ENCODE results near the gene CHST8.

The CHST8 gene

DNA sequence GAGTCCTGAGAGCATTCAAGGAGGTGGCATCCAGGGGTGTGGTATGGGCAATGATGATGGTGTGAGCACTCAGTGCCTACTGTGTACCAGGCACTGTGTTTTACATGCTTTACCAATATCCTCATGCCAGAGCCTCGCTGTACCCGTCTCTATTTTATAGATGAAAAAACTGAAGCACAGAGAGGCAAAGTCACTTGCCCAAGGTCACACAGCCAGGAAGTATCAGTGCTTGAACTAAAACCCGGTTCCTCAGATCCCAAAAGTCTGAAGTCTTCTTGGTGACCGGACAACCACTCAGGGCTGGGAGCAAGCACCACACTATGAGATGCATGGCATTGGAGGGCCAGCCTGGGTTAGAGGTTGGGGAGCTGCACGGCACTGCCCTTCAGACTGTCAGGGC, 84.1 kb downstream of the CHST8 start:
- in situ Hi-C loops (cut with HindIII; ENCODE audit: low sequenced_read_pairs): no loop called here

DNA sequence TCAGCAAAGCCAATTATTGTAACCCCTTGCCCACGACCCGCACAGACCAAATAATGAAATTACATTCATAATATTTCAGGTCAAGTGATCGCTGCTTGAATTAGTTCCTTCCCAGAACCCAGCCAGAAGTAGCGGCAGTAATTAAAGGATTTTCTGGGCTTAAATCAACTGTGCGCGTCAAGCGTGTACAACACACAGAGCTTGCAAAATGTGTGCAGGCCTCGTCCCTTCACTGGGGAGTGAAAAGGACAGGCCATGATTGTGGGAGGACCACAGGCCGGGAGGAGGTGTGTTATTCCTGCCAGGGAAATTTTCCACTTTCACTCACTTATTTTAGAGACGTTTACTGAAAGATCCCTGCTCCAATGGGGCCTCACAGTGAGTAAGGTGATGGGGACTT, 84.9 kb downstream of the CHST8 start:
- in situ Hi-C loops (cut with HindIII; ENCODE audit: low sequenced_read_pairs): no loop called here

DNA sequence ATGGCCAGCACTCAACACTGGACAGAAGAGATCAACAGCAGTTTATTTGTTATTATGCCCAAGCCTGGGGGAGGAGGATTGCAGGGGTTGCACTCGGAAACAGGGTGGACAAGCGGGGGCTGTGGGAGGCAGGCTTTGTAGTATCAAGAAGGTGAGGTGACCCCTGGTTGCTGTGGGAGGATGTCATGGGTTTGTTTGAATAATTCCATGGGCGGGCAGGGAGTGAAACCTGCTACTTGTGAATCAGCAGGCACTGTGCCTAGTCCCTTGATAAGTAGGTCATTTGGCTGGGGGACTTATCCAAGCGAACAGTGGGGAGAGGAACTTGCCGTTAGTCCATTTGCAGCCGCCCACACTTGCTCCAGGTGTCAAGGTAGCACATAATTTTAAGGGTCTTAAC, 90.5 kb downstream of the CHST8 start:
- in situ Hi-C loops (cut with HindIII; ENCODE audit: low sequenced_read_pairs): no loop called here

GRCh38 chr19:33713194-33713593, 91.4 kb downstream of the CHST8 start:
- in situ Hi-C loops (cut with HindIII; ENCODE audit: low sequenced_read_pairs): no loop called here

GRCh38 chr19:33714149-33714548, 92.4 kb downstream of the CHST8 start:
- in situ Hi-C loops (cut with HindIII; ENCODE audit: low sequenced_read_pairs): no loop called here

DNA sequence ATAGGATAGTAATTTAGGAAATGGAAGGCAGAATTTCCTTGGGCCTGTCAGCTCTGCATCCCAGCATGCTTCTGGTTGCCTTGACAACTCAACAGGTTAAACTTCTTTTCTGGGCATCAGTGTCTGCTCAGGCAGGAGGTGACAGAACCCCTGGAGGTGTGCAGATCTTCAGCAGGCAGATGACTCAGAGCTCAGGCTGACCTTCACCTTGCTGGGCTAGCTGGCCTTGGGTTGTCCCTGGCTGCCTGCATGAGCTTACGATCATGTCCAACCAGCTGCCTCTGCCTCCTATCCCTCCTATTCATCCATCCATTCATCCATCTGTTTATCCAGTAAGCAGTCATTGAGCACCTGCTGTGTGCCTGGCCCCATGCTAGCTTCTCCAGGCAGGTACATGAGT, 93.7 kb downstream of the CHST8 start:
- in situ Hi-C loops (cut with HindIII; ENCODE audit: low sequenced_read_pairs): no loop called here

DNA sequence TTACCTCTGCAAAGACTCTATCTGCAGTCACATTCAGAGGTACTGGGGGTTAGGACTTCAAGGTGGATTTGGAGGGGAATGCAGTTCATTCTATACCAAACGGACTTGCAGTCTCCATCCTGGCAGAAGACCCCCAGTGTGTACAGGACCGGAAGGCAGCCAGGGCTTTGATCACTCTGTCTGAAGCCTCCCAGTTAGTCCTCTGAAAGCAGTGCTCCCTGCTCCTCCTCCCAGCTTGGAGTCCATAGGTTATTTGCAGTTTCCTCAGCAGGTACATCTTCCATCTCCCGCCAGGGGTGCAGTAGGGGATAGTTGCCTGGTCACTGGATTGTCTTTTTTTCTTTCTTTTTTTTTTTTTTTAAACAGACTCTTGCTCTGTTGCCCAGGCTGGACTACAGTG, 96.1 kb downstream of the CHST8 start:
- in situ Hi-C loops (cut with HindIII; ENCODE audit: low sequenced_read_pairs): no loop called here

GRCh38 chr19:33718651-33719254, 97.0 kb downstream of the CHST8 start:
- in situ Hi-C loops (cut with HindIII; ENCODE audit: low sequenced_read_pairs): no loop called here

- in situ Hi-C loops (cut with HindIII; ENCODE audit: low sequenced_read_pairs): loop anchor here (5.0 to 10.0 kb wide), 3 partner anchors 82 to 555 kb away; no protein-coding TSS in a partner anchor
Observed at GRCh38 chr19:33719366-33720154, 97.8 kb downstream of the CHST8 start.

GRCh38 chr19:33720155-33720493, 98.4 kb downstream of the CHST8 start:
- in situ Hi-C loops (cut with HindIII; ENCODE audit: low sequenced_read_pairs): loop anchor here (5.0 to 10.0 kb wide), 3 partner anchors 83 to 555 kb away; no protein-coding TSS in a partner anchor

GRCh38 chr19:33720691-33721682, 99.2 kb downstream of the CHST8 start:
- in situ Hi-C loops (cut with HindIII; ENCODE audit: low sequenced_read_pairs): loop anchor here (5.0 to 10.0 kb wide), 3 partner anchors 84 to 556 kb away; no protein-coding TSS in a partner anchor

- in situ Hi-C loops (cut with HindIII; ENCODE audit: low sequenced_read_pairs): loop anchor here (5.0 to 10.0 kb wide), 3 partner anchors 85 to 557 kb away; no protein-coding TSS in a partner anchor
Observed at GRCh38 chr19:33721735-33722297, 100.1 kb downstream of the CHST8 start.

DNA sequence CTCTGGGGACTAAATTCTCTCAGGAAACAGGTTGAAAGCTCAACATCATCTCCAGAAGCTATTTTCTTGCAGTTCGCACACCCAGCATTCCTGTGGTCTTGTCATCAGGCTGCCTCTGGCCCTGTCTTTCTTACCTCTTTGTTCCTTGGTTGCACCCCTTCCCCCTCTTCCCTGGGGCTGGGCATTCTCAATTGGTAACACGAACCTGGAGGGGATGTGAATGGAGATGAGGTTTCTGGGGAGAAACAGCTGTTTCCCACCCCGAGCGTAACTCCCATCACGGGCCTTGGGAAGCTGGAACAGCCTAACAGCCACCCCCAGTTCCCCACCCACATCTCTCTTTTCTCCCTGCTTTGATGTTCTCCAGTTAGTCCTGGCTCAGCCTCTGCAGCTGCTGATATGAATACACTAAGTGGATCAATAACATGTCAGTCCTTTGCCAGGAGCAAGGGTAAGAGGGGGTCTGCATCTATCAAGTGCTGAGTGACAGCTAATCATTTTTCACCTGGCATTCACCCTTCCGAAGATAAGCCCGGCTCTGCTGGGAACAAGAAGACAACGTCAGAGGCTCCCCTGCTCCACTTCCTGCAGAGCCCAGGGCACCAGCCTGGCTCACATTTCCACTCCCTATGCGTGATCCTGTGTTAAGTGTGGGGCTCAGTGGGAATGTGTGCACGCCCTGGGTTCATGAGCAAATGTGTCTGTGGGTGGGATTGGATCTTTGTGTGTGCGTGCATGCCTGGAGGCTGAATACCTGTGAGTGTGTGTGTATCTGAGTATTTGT, 100.9 kb downstream of the CHST8 start:
- in situ Hi-C loops (cut with HindIII; ENCODE audit: low sequenced_read_pairs): loop anchor here (5.0 to 10.0 kb wide), 3 partner anchors 85 to 558 kb away; no protein-coding TSS in a partner anchor

- in situ Hi-C loops (cut with HindIII; ENCODE audit: low sequenced_read_pairs): loop anchor here (5.0 to 10.0 kb wide), 3 partner anchors 86 to 559 kb away; no protein-coding TSS in a partner anchor
Observed at GRCh38 chr19:33723512-33723911, 101.8 kb downstream of the CHST8 start.

DNA sequence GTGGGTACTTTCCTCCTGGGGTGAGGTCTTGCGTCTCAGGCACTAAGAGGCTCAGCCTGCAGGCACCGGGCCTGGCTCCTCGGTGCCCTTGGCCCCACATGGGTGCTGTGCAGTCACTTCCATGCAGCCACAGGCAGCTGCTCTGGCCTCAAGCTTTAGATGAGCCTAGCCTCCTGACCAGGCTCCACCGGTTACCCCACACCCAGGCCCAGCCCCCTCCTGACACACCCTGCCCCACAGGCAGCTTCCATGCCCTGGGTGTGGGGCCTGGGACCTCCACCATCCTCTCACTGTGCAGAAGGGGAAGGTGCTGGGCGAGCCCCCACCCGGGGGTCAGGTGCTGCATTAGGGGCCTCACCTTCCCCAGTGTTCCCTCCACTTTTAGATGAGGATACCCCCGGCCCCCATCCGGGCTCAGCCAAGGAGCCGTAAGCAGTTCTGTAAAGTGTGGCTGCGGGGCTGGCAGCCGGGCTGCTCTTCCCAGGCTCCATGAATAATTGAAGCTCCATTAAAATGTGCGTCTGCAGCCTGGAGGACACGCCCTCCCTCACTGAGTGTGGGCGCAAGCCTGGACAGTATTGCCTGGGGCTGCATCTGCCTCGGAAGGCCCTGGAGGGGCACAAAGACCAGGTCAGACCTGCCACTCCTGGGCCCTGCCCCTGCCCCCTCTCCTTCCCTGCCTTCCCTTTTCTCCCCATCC, 102.4 kb downstream of the CHST8 start:
- in situ Hi-C loops (cut with HindIII; ENCODE audit: low sequenced_read_pairs): loop anchor here (5.0 to 10.0 kb wide), 3 partner anchors 87 to 559 kb away; no protein-coding TSS in a partner anchor

- in situ Hi-C loops (cut with HindIII; ENCODE audit: low sequenced_read_pairs): loop anchor here (5.0 to 10.0 kb wide), 3 partner anchors 87 to 560 kb away; no protein-coding TSS in a partner anchor
Observed at GRCh38 chr19:33724721-33725060, 102.9 kb downstream of the CHST8 start.

- in situ Hi-C loops (cut with HindIII; ENCODE audit: low sequenced_read_pairs): loop anchor here (10.0 kb wide), 2 partner anchors 139 to 561 kb away; no protein-coding TSS in a partner anchor
Observed at GRCh38 chr19:33725567-33725966, 103.8 kb downstream of the CHST8 start.

- in situ Hi-C loops (cut with HindIII; ENCODE audit: low sequenced_read_pairs): loop anchor here (10.0 kb wide), 2 partner anchors 138 to 562 kb away; no protein-coding TSS in a partner anchor
Observed at GRCh38 chr19:33726756-33727155, 105.0 kb downstream of the CHST8 start.
